ENCODE results near the gene ZSWIM3.
"Not testable (repeated sequence)": the region's sequence is repeated elsewhere in the genome, so short reads cannot be mapped to it uniquely, and the experiment has no call there.

ZSWIM3 gene

DNA sequence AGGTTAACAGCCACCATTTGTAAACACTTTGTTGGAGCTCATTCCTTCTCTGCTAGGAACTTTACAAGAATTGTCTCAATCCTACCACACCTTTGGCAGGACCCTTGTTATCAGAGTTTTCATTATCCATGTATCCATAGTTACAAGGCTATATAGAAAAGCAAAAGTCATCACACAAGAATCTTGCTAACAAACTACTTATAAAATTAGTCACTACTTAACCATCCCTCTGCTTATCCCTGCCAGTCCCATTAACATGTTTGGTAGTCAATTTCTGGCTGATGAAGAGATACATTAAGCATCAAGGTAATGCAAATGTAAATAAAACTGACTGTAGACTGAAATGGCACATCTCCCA, 10.4 kb downstream of the ZSWIM3 start:
- no peak for DNase-seq (ENCODE audit: low read depth)
- H3K4me3 ChIP-seq (ENCODE audit: low read depth, low read length), result no peak overlapping the region
- TF ChIP-seq, protein P1, sequence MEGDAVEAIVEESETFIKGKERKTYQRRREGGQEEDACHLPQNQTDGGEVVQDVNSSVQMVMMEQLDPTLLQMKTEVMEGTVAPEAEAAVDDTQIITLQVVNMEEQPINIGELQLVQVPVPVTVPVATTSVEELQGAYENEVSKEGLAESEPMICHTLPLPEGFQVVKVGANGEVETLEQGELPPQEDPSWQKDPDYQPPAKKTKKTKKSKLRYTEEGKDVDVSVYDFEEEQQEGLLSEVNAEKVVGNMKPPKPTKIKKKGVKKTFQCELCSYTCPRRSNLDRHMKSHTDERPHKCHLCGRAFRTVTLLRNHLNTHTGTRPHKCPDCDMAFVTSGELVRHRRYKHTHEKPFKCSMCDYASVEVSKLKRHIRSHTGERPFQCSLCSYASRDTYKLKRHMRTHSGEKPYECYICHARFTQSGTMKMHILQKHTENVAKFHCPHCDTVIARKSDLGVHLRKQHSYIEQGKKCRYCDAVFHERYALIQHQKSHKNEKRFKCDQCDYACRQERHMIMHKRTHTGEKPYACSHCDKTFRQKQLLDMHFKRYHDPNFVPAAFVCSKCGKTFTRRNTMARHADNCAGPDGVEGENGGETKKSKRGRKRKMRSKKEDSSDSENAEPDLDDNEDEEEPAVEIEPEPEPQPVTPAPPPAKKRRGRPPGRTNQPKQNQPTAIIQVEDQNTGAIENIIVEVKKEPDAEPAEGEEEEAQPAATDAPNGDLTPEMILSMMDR (IDR thresholded peaks at IDR 0.05; ENCODE audit: insufficient read depth, low read depth, low read length, missing control alignments), result no peak

DNA sequence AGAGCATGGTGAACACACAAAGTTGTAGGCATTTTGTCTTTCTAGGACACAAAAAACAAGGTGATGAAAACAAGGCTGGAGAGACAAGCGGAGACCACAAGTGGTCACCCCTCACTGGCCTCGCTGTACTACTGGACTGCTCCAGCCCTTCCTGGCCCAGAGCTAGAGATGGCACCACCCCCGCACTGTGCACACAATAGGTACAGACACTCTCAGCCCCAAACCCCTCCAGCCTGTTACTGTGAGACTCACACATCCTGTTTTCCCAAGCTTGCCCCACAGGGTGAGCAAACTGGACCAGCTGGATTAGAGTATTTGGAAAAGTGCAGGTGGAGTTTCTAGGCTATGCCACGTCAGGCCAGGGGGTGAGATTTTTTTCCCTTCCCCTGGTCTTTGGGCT, 15.2 kb downstream of the ZSWIM3 start:
- H3K4me3 ChIP-seq (ENCODE audit: low read depth, low read length), result no peak overlapping the region
- no peak for DNase-seq (ENCODE audit: low read depth)
- TF ChIP-seq, protein P1 (IDR thresholded peaks at IDR 0.05; ENCODE audit: insufficient read depth, low read depth, low read length, missing control alignments), result no peak

DNA sequence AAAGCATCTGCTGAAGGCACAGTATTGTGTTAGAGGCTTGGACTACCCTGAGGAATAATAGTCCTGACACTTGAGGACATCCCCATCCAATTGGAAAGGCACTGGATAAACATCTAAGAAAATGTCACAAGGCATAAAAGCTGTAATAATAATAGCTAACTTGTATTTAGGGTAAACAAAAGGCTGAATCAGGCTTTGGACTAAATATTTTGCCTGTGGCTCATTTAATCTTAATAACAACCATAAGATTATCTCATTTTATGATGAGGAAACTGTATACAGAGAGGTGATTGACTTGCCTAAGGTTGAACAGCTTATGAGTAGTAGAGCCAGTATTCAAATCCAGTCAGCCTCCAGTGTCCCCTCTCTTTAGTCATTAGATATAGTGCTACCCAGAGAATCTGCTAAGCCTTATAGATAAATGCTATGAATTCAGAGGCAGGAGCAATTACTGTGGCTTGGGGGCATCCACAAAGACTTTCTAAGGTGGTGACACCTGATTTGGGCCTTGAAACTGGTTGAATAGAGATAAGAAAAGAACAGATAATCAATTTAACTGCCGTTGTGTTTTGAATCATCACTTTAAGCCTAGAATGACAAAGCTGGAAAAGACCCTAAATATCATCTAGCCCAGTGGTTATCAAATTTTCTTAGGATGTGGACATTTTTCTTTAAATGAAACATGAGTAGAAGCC, 16.1 kb downstream of the ZSWIM3 start:
- no peak overlapping the region for H3K4me3 ChIP-seq (ENCODE audit: low read depth, low read length)
- no peak for DNase-seq (ENCODE audit: low read depth)
- TF ChIP-seq, protein P1 (IDR thresholded peaks at IDR 0.05; ENCODE audit: insufficient read depth, low read depth, low read length, missing control alignments), result no peak

DNA sequence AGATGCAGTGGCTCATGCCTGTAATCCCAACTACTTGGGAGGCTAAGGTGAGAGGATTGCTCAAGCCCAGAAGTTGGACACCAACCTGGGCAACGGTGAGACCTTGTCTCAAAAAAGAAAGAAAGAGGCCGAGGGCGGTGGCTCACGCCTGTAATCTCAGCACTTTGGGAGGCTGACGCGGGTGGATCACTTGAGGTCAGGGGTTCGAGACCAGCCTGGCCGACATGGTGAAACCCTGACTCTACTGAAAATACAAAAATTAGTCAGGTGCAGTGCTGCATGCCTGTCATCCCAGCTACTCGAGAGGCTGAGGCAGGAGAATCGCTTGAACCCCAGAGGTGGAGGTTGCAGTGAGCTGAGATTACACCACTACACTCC, 16.7 kb downstream of the ZSWIM3 start:
- DNase-seq (ENCODE audit: low read depth); H3K4me3 ChIP-seq (ENCODE audit: low read depth, low read length): not testable (repeated sequence)

DNA sequence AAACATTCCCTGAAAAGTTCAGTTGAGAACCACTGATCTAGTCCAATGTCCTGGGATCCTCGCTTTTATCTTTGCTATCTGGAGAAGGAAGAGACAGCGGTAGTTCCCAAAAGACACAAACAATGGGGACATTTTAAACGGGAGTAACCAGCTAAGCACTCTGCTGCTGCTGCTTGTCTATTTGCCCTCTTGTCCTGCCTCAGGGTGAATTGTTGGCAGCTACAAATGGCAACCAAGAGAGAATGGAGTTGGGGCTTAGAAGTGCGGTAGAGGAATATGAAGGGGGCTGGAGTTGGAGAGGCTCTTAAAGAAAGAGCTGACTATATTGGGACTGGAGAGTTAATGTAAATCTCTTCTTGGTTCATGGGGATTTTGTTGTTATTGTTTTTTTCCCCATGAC, 17.2 kb downstream of the ZSWIM3 start:
- no peak for DNase-seq (ENCODE audit: low read depth)
- H3K4me3 ChIP-seq (ENCODE audit: low read depth, low read length), result no peak overlapping the region
- TF ChIP-seq, protein P1 (IDR thresholded peaks at IDR 0.05; ENCODE audit: insufficient read depth, low read depth, low read length, missing control alignments), result no peak

DNA sequence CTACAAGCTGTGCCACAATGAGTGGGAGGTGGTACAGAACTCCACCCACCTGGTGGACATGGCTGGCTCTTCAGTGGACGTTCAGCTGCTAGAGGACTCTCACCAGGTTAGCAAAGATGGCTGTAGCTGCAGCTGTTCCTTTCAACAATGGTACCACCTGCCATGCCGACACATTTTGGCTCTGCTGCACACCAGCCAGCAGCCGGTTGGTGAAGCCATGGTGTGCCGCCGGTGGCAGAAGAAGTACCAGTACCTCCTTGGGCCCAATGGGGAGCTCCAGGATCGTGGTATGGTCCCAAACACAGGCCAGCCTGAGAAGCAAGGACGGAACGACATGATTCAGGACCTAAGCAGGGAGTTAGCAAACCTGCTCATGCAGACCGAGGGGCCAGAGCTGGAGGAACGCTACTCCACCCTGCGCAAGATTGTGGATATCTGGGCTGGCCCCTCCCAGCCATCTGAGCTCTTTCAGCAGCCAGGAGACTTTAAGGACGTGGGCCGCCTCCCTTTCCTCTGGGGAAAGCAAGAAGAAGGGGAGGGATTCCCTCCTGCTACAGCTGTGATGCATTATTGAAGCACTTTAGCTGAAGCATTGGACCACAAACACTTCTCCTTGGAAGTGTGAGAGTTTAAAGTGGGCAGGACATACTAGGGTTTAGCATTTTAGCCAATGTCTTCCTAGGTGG, 20.8 kb downstream of the ZSWIM3 start:
- TF ChIP-seq, protein P1 (IDR thresholded peaks at IDR 0.05; ENCODE audit: insufficient read depth, low read depth, low read length, missing control alignments), result no peak

DNA sequence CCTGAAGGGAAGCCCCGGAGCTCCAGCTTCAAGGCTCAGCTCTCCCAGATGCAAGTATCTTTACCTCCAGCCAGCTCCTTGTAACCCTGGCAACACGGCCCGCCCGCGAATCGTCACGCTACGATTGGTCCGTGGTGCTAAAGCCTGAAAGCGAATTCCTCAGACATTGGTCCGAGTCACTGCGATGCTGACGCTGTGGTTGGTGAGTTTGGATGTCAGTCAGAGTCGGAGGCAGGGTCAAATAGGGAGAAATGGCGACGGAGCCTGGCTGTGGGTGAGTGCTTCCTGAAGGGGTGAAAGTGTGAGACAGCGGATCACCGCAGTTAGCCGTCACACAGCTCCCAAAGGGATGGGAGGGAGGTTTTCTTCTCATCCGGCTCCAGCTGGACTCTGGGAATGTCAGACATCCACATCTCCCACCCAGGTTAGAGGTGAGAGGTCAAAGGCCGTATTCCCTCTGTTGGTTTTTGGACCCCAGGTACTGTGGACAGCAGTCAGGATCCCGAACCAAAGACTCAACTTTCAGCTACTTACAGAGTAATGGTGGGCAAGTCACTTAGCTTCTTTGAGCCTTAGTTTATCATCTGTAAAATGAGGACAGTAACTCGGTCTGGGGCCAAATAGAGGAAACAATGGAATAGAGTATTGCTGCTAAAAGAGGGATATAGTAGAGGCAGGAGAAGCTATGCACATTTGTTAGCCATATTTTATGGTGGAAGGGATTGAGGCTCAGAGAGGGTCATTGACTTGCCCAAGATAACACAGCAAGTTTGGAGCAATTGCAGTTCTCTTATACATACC, 23.8 kb downstream of the ZSWIM3 start, which contains the start of gene ZSWIM1:
TSS of gene ZSWIM1 (plus strand) at position 240 of the 801 bp plus-strand sequence. CDS start 1,366 bp downstream, outside the sequence.
- DNase-seq (ENCODE audit: low read depth), result peak; percentile 99
- TF ChIP-seq, protein P1 (IDR thresholded peaks at IDR 0.05; ENCODE audit: insufficient read depth, low read depth, low read length, missing control alignments), result no peak
- H3K4me3 ChIP-seq (ENCODE audit: low read depth, low read length), result peak within 1 kb of the TSS; percentile 78

More for the DNA sequence above, 20.8 kb downstream of the ZSWIM3 start:
- DNase-seq (ENCODE audit: low read depth), result no peak
- H3K4me3 ChIP-seq (ENCODE audit: low read depth, low read length), result no peak overlapping the region

All from GM12865 (cell line).